GM18519 (cell line): ENCODE results near the gene EFCAB6.

Experiments used
- ATAC-seq: cut with Tn5 transposase; IDR thresholded peaks from one replicate; pipeline ENCODE4 v1.9.1; 2021; ENCODE audit warnings: mild to moderate bottlenecking, moderate library complexity; ENCODE audit not compliant: unreplicated experiment, low FRiP score

Gene EFCAB6

GRCh38 chr22:43818981-43819380, 6.9 kb upstream of the EFCAB6 start:
- no peak for ATAC-seq

- no peak for ATAC-seq
These were observed 5.3 kb upstream of the EFCAB6 start for GRCh38 chr22:43817402-43817801.

- ATAC-seq = no peak
These were observed 2.2 kb upstream of the EFCAB6 start for GRCh38 chr22:43814264-43814663.

GRCh38 chr22:43812890-43813289, 785 bp upstream of the EFCAB6 start:
- no peak for ATAC-seq

- peak; percentile 21 for ATAC-seq
These were observed 342 bp downstream of the EFCAB6 start for GRCh38 chr22:43811777-43812148.

- ATAC-seq = no peak
These were observed 9.1 kb downstream of the EFCAB6 start for GRCh38 chr22:43802897-43803495.

- no peak for ATAC-seq
These were observed 11.1 kb downstream of the EFCAB6 start for GRCh38 chr22:43800970-43801369.

GRCh38 chr22:43798492-43798891, 13.6 kb downstream of the EFCAB6 start:
- ATAC-seq = peak; percentile 56

GRCh38 chr22:43796567-43796966, 15.5 kb downstream of the EFCAB6 start:
- ATAC-seq = no peak

- ATAC-seq = no peak
These were observed 16.8 kb downstream of the EFCAB6 start for GRCh38 chr22:43795320-43795719.

- no peak for ATAC-seq
These were observed 19.2 kb downstream of the EFCAB6 start for GRCh38 chr22:43792905-43793304.

- no peak for ATAC-seq
These were observed 22.7 kb downstream of the EFCAB6 start for GRCh38 chr22:43789452-43789851.

GRCh38 chr22:43783777-43784176, 28.3 kb downstream of the EFCAB6 start:
- no peak for ATAC-seq

- ATAC-seq = no peak
These were observed 29.7 kb downstream of the EFCAB6 start for GRCh38 chr22:43782448-43782847.

- no peak for ATAC-seq
These were observed 34.8 kb downstream of the EFCAB6 start for GRCh38 chr22:43777286-43777685.

GRCh38 chr22:43776081-43776670, 35.9 kb downstream of the EFCAB6 start:
- ATAC-seq = no peak

GRCh38 chr22:43774318-43774915, 37.7 kb downstream of the EFCAB6 start:
- no peak for ATAC-seq

- ATAC-seq = no peak
These were observed 39.3 kb downstream of the EFCAB6 start for GRCh38 chr22:43772831-43773230.

- no peak for ATAC-seq
These were observed 56.7 kb downstream of the EFCAB6 start for GRCh38 chr22:43755452-43755851.

GRCh38 chr22:43755011-43755410, 57.1 kb downstream of the EFCAB6 start:
- ATAC-seq = no peak

GRCh38 chr22:43754176-43754575, 57.9 kb downstream of the EFCAB6 start:
- no peak for ATAC-seq

- no peak for ATAC-seq
These were observed 58.4 kb downstream of the EFCAB6 start for GRCh38 chr22:43753688-43754087.
